Peyer's patch (tissue), 4 donors: Measurements from ENCODE around the gene FRS2. TPM values are rescaled to one million over a fixed set of nuclear protein-coding genes. Genes with fewer than 3 reads are reported as not detected.

Experiments used
- DNase-seq, 3 donors: peaks; one replicate each; pipeline ENCODE4 v3.0.0-alpha.2; 2017 to 2019
- H3K27ac ChIP-seq, 4 donors: fragments of 200-600 bp; sonication (generic); one replicate each; pipeline ENCODE4 v1.5.1; 2016 to 2019
- H3K27me3 ChIP-seq, 2 donors: fragments of 200-600 bp; sonication (generic); one replicate each; pipeline ENCODE4 v1.5.1; 2019
- H3K36me3 ChIP-seq, 3 donors: fragments of 200-600 bp; sonication (generic); one replicate each; pipeline ENCODE4 v1.5.1; 2016 to 2019
- H3K4me1 ChIP-seq, 4 donors: fragments of 200-600 bp; sonication (generic); one replicate each; pipeline ENCODE4 v1.5.1; 2016 to 2019
- H3K4me3 ChIP-seq, 4 donors: fragments of 200-600 bp; sonication (generic); 1 replicate in 3 of 4; 2 replicates in 1 of 4; pipeline ENCODE4 v1.5.1; 2016 to 2019; ENCODE audit warnings: mild to moderate bottlenecking in 1 of 4
- H3K9me3 ChIP-seq, 4 donors: fragments of 200-600 bp; sonication (generic); one replicate each; pipeline ENCODE4 v1.5.1; 2016 to 2019; ENCODE audit warnings: mild to moderate bottlenecking in 1 of 4
- CTCF ChIP-seq, 6 experiments: fragments of 450-650 bp in 4 of 6; fragments of 200-600 bp in 2 of 6; sonication (generic) in 1 of 6; IDR thresholded peaks; one replicate each; pipeline ENCODE4 v1.5.1; 2017 to 2019; ENCODE audit warnings: antibody characterized with exemption in 6 of 6, mild to moderate bottlenecking in 3 of 6, moderate library complexity in 1 of 6
- POLR2A ChIP-seq, 2 donors: fragments of 450-650 bp; IDR thresholded peaks; one replicate each; pipeline ENCODE4 v1.5.1; 2017; ENCODE audit warnings: antibody characterized with exemption in 2 of 2, mild to moderate bottlenecking in 2 of 2, moderate library complexity in 2 of 2
- total RNA-seq, 4 donors: library from RNA; depleted of rRNA; stranded (reverse); fragments of >200 nt; gene quantifications; one replicate each; pipeline ENCODE4 v1.1.0, GENCODE V29; 2016

The FRS2 gene
- total RNA-seq, 4 donors from 2014 or later, result 14.6 to 64.4 (median 43.2) TPM

- TF ChIP-seq POLR2A (IDR thresholded peaks at IDR 0.05), result no peak
- no peak for TF ChIP-seq CTCF (IDR thresholded peaks at IDR 0.05)
- Histone ChIP-seq H3K27ac (no peak overlapping the region), H3K4me1 (no peaks in the 10 kb centered on the region), H3K27me3 (no peaks in the 10 kb centered on the region), H3K36me3 (no peaks in the 10 kb centered on the region), H3K4me3 (no peak overlapping the region), H3K9me3 (no peaks in the 10 kb centered on the region)
- no peak for DNase-seq
Observed at GRCh38 chr12:69515394-69515930, 45.3 kb downstream of the FRS2 start.

- Histone ChIP-seq H3K4me1 (no peaks in the 10 kb centered on the region), H3K27ac (no peak overlapping the region), H3K27me3 (no peaks in the 10 kb centered on the region), H3K9me3 (no peaks in the 10 kb centered on the region), H3K4me3 (no peak overlapping the region), H3K36me3 (no peaks in the 10 kb centered on the region)
- TF ChIP-seq CTCF (IDR thresholded peaks at IDR 0.05) (no peak), POLR2A (IDR thresholded peaks at IDR 0.05) (no peak)
- no peak for DNase-seq
Observed at GRCh38 chr12:69516950-69517349, 46.8 kb downstream of the FRS2 start.

- DNase-seq, result no peak
- Histone ChIP-seq H3K36me3 (no peaks in the 10 kb centered on the region), H3K4me3 (no peak overlapping the region), H3K4me1 (no peaks in the 10 kb centered on the region), H3K27ac (no peak overlapping the region), H3K27me3 (no peaks in the 10 kb centered on the region), H3K9me3 (no peaks in the 10 kb centered on the region)
- TF ChIP-seq CTCF (IDR thresholded peaks at IDR 0.05) (no peak), POLR2A (IDR thresholded peaks at IDR 0.05) (no peak)
Observed at GRCh38 chr12:69517406-69517805, 47.2 kb downstream of the FRS2 start.

- no peak overlapping the region for H3K4me3 ChIP-seq
- no peaks in the 10 kb centered on the region for H3K4me1 ChIP-seq
- H3K36me3 ChIP-seq, result no peaks in the 10 kb centered on the region
- TF ChIP-seq POLR2A (IDR thresholded peaks at IDR 0.05), result no peak
- TF ChIP-seq CTCF (IDR thresholded peaks at IDR 0.05), result no peak
- DNase-seq, result no peak
- no peaks in the 10 kb centered on the region for H3K27me3 ChIP-seq
- H3K9me3 ChIP-seq, result no peaks in the 10 kb centered on the region
- H3K27ac ChIP-seq, result no peak overlapping the region
Observed at GRCh38 chr12:69519871-69520270, 49.7 kb downstream of the FRS2 start.

- Histone ChIP-seq H3K9me3 (no peaks in the 10 kb centered on the region), H3K27ac (no peak overlapping the region), H3K36me3 (no peaks in the 10 kb centered on the region), H3K4me3 (no peak overlapping the region), H3K4me1 (no peaks in the 10 kb centered on the region), H3K27me3 (no peaks in the 10 kb centered on the region)
- TF ChIP-seq POLR2A (IDR thresholded peaks at IDR 0.05) (no peak), CTCF (IDR thresholded peaks at IDR 0.05) (no peak)
- DNase-seq, result no peak
Observed at GRCh38 chr12:69523433-69524330, 53.5 kb downstream of the FRS2 start.
